SK-N-MC (cell line): Measurements from ENCODE around the gene CDCA7L.
A peak's percentile ranks its signal among the peaks of the same experiment; 100 is the strongest.

ENCODE experiments used
- EZH2 ChIP-seq: fragments of 200-600 bp; sonication (generic); IDR thresholded peaks from one replicate; pipeline ENCODE4 v1.6.1; 2017; ENCODE audit warnings: antibody characterized with exemption
- FOXP2 ChIP-seq: optimal IDR thresholded peaks from 2 replicates; pipeline ENCODE3; 2011; ENCODE audit warnings: mild to moderate bottlenecking, moderate library complexity; ENCODE audit not compliant: insufficient read depth; ENCODE audit errors: extremely low read length, control extremely low read depth
- POLR2AphosphoS5 ChIP-seq: IDR thresholded peaks from 2 replicates; pipeline ENCODE4 v1.6.1; 2012; ENCODE audit warnings: mild to moderate bottlenecking, low read depth, low read length, borderline replicate concordance

- no peak for TF ChIP-seq FOXP2
- TF ChIP-seq EZH2, result no peak
- TF ChIP-seq POLR2AphosphoS5, result peak; percentile 87
Observed at GRCh38 chr7:21945454-21946221, at the start of gene CDCA7L.
